Measurements from ENCODE around the gene TBL1Y.
A peak's percentile ranks its signal among the peaks of the same experiment; 100 is the strongest.

Gene TBL1Y

DNA sequence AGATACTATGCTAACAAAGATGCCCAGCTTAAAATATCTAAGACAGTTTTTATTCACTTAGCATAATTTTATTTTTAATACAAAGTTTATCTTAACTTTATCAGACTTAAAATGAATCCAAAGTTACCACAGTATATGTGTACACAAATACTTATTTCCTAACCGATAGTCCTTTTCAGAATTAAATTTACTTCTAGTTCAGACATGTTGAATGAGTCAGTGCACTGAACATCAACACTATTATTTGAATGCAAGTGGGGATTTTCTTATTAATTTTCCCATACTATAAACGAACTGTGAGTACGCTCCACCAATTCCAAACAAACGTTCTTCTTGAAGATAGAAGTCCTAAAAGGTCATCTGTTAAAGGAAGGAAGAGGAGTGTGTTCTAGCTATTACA, 39.5 kb downstream of the TBL1Y start:
- TF ChIP-seq, protein P1, sequence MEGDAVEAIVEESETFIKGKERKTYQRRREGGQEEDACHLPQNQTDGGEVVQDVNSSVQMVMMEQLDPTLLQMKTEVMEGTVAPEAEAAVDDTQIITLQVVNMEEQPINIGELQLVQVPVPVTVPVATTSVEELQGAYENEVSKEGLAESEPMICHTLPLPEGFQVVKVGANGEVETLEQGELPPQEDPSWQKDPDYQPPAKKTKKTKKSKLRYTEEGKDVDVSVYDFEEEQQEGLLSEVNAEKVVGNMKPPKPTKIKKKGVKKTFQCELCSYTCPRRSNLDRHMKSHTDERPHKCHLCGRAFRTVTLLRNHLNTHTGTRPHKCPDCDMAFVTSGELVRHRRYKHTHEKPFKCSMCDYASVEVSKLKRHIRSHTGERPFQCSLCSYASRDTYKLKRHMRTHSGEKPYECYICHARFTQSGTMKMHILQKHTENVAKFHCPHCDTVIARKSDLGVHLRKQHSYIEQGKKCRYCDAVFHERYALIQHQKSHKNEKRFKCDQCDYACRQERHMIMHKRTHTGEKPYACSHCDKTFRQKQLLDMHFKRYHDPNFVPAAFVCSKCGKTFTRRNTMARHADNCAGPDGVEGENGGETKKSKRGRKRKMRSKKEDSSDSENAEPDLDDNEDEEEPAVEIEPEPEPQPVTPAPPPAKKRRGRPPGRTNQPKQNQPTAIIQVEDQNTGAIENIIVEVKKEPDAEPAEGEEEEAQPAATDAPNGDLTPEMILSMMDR (IDR thresholded peaks at IDR 0.05), result no peak

DNA sequence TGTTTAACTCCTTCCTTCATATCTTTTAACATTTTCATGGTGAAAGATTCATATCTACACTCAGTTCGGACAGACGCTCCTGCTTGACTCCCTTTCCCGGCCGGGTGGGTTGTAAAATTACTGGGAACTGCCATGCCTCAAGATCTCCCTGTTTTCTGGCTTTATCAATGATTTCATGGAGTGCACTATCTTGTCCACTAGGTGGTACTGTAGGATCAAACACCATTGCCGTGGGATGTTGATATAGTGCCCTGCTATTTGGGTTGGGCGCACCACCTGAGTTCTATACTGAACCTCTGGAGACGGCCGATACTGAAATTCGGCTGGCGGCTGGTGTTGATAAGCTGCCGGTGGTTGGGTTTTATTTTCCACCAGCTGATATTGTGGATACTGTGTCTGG, 54.2 kb downstream of the TBL1Y start:
- TF ChIP-seq, protein P1 (IDR thresholded peaks at IDR 0.05), result peak; percentile 50

DNA sequence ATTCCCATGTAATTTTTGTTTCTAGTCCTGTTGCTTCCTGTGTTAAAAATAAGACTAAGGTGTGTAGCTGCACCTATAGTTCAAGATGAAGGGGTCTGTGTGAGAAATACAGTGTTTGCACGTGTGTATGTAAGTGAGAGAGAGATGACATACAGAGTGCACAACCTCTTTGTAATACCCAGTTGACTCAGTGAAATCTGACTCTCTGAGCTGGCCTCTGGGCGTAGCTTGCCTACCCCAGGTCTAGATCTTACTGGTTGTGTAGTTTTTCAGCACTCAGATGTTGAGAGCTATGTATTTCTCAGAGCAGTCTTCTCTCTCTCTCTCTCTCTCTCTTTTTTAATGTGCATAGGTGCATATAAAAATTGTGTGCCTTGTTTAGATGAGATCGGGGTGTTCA, 56.0 kb downstream of the TBL1Y start:
- TF ChIP-seq, protein P1 (IDR thresholded peaks at IDR 0.05), result no peak

DNA sequence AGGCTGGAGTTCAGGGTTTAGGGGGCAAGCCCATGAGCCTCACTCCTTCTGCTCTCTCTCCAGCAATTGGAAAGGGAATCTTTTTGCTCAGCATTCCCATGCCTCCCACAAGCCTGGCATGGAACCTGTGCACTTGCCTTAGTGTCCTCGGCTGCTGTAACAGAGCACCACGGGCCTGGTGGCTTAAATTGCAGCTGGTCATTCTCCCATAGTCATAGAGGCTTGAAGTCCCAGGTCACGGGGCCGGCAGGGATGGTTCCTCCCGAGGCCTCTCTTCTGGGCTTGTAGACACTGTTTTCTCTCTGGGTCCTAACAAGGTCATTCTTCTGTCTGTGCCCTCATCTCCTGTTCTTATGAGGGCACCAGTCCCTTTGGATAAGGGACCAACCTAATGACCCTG, 57.2 kb downstream of the TBL1Y start:
- TF ChIP-seq, protein P1 (IDR thresholded peaks at IDR 0.05), result no peak

DNA sequence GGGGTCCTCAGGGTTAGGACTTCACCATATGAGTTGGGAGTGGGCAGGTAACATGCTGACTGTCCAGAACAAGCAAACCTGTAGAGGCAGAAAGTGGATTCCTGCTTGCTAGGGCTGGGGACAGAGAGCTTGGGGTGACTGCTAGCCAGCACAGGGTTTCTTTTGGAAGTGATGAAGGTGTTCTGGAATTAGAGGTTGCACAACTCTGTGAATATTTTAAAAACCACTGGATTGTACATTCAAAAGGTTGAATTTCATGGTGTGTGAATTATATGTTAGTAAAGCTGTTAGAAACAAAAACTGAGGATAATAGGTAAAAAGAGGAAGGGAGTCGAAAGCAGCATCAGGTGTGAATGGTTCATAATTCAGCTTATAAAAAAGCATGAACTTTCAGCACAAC, 57.7 kb downstream of the TBL1Y start:
- TF ChIP-seq, protein P1 (IDR thresholded peaks at IDR 0.05), result no peak

DNA sequence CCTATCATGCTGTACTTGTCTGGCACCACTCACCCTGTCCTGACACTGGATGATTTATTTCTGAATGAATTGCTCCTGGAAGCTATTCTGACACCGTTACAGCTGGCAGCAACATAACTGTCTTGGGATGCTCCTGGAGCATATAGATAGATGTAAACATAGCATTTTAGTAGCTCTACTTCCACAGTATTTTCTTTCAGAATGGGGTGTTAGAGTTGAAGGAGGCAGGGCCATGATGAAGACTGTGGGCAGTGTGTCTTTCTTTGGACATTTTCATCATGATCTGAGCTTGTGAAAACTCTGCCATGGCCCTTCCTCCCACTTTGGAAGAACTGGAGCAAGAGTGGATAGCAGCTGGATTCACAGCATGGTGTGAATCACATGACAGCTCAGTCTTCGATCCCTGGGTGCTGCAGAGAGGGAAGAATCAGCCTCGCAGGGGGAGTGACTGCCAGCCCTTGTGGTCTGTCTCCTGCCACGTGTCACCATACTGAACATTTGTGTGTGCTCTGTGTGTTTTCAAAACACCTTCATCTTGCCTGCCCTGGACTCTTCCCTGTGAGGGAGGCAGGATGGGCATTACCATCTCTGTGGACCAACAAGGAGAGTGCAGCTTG, 61.9 kb downstream of the TBL1Y start:
- TF ChIP-seq, protein P1 (IDR thresholded peaks at IDR 0.05), result no peak

DNA sequence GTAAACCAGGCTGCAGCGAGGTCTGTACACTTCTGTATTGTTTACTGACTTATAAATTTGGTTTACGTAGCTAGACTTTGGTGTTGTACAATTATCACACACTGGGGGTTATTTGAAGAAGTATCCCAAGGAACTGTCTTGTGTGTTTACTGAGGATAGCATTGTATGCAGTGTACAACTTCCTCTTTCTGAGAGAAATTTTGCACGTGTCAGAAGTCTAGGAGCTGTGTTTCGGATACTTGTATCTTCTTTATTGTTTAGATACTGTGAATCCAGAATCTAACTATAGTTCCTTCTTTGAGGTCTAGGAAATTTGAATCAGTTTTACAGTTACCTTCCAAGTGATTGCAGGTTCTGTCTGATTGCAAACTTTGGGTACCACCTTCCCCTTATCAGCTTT, 64.5 kb downstream of the TBL1Y start:
- TF ChIP-seq, protein P1 (IDR thresholded peaks at IDR 0.05), result no peak

DNA sequence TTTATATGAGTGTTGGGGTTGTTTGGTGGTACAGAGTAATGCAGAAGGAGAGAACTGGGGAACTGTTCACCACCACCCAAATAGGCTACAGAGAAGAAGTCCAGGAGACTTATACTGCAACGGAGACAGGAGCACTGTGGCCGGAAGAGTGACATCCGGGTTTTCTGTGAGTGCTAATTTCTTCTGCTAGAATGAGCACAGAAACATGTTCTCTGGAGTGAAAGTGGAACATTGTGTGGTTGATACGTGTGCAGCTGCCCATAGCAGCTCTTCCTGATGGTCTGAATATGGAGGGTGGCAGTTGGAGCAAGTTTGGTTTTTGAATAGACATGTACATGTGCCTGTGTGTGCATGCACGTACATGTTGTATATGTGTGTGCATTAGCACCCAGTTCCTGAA, 67.3 kb downstream of the TBL1Y start:
- TF ChIP-seq, protein P1 (IDR thresholded peaks at IDR 0.05), result no peak
